ENCODE data around the gene RCOR1.
"Not testable (repeated sequence)": the region's sequence is repeated elsewhere in the genome, so short reads cannot be mapped to it uniquely, and the experiment has no call there.

The RCOR1 gene

GRCh38 chr14:102761206-102761605 lies 168.8 kb downstream of the RCOR1 start:
- H3K4me2 ChIP-seq = no peak overlapping the region
- no peak overlapping the region for H3K4me3 ChIP-seq (IDR thresholded peaks at IDR 0.05; ENCODE audit: insufficient read depth, low read depth, low read length)
- no peak for TF ChIP-seq CTCF (conservative IDR thresholded peaks at IDR 0.05; ENCODE audit: low read depth, low read length)
- H3K27me3 ChIP-seq (ENCODE audit: insufficient read depth, low read depth) = no peaks in the 10 kb centered on the region
- no peaks in the 10 kb centered on the region for H3K79me2 ChIP-seq (ENCODE audit: insufficient read depth, low read depth)
- no peaks in the 10 kb centered on the region for H3K36me3 ChIP-seq (ENCODE audit: insufficient read depth)
- no peak overlapping the region for H3K27ac ChIP-seq
- no peak overlapping the region for H3K9ac ChIP-seq
- no peak overlapping the region for H2AFZ ChIP-seq (ENCODE audit: low read depth)
- no peaks in the 10 kb centered on the region for H3K4me1 ChIP-seq (ENCODE audit: low read depth, poor library complexity, severe bottlenecking)
- no peaks in the 10 kb centered on the region for H4K20me1 ChIP-seq (ENCODE audit: insufficient read depth)

GRCh38 chr14:102764220-102764671 lies 171.8 kb downstream of the RCOR1 start:
- Histone ChIP-seq H3K79me2 (ENCODE audit: insufficient read depth, low read depth) (no peaks in the 10 kb centered on the region), H3K4me1 (ENCODE audit: low read depth, poor library complexity, severe bottlenecking) (no peaks in the 10 kb centered on the region), H3K4me2 (no peak overlapping the region), H2AFZ (ENCODE audit: low read depth) (no peak overlapping the region), H3K36me3 (ENCODE audit: insufficient read depth) (no peaks in the 10 kb centered on the region), H3K27ac (no peak overlapping the region), H3K9ac (no peak overlapping the region), H3K27me3 (ENCODE audit: insufficient read depth, low read depth) (no peaks in the 10 kb centered on the region), H4K20me1 (ENCODE audit: insufficient read depth) (no peaks in the 10 kb centered on the region), H3K4me3 (IDR thresholded peaks at IDR 0.05; ENCODE audit: insufficient read depth, low read depth, low read length) (no peak overlapping the region)
- no peak for TF ChIP-seq CTCF (conservative IDR thresholded peaks at IDR 0.05; ENCODE audit: low read depth, low read length)

- not testable (repeated sequence) for H3K79me2 ChIP-seq (ENCODE audit: insufficient read depth, low read depth); H3K27ac ChIP-seq; H3K4me1 ChIP-seq (ENCODE audit: low read depth, poor library complexity, severe bottlenecking); H3K27me3 ChIP-seq (ENCODE audit: insufficient read depth, low read depth); H4K20me1 ChIP-seq (ENCODE audit: insufficient read depth); H3K4me2 ChIP-seq; H3K36me3 ChIP-seq (ENCODE audit: insufficient read depth); H2AFZ ChIP-seq (ENCODE audit: low read depth); H3K4me3 ChIP-seq (IDR thresholded peaks at IDR 0.05; ENCODE audit: insufficient read depth, low read depth, low read length); H3K9ac ChIP-seq
Measured at GRCh38 chr14:102765770-102766169, 173.3 kb downstream of the RCOR1 start.

- Histone ChIP-seq H3K9ac (no peak overlapping the region), H2AFZ (ENCODE audit: low read depth) (no peak overlapping the region), H3K79me2 (ENCODE audit: insufficient read depth, low read depth) (no peaks in the 10 kb centered on the region), H3K27ac (no peak overlapping the region), H3K4me2 (no peak overlapping the region), H3K4me1 (ENCODE audit: low read depth, poor library complexity, severe bottlenecking) (no peaks in the 10 kb centered on the region), H3K36me3 (ENCODE audit: insufficient read depth) (no peaks in the 10 kb centered on the region), H4K20me1 (ENCODE audit: insufficient read depth) (no peaks in the 10 kb centered on the region), H3K27me3 (ENCODE audit: insufficient read depth, low read depth) (no peaks in the 10 kb centered on the region), H3K4me3 (IDR thresholded peaks at IDR 0.05; ENCODE audit: insufficient read depth, low read depth, low read length) (no peak overlapping the region)
- no peak for TF ChIP-seq CTCF (conservative IDR thresholded peaks at IDR 0.05; ENCODE audit: low read depth, low read length)
Measured at GRCh38 chr14:102768223-102769048, 176.0 kb downstream of the RCOR1 start.

GRCh38 chr14:102769049-102769327 lies 176.5 kb downstream of the RCOR1 start:
- Histone ChIP-seq H3K36me3 (ENCODE audit: insufficient read depth) (no peaks in the 10 kb centered on the region), H2AFZ (ENCODE audit: low read depth) (no peak overlapping the region), H3K4me1 (ENCODE audit: low read depth, poor library complexity, severe bottlenecking) (peaks cover 2% of the 10 kb centered on the region), H3K27ac (no peak overlapping the region), H4K20me1 (ENCODE audit: insufficient read depth) (no peaks in the 10 kb centered on the region), H3K79me2 (ENCODE audit: insufficient read depth, low read depth) (no peaks in the 10 kb centered on the region), H3K4me3 (IDR thresholded peaks at IDR 0.05; ENCODE audit: insufficient read depth, low read depth, low read length) (no peak overlapping the region), H3K9ac (no peak overlapping the region), H3K4me2 (no peak overlapping the region), H3K27me3 (ENCODE audit: insufficient read depth, low read depth) (no peaks in the 10 kb centered on the region)
- no peak for TF ChIP-seq CTCF (conservative IDR thresholded peaks at IDR 0.05; ENCODE audit: low read depth, low read length)

Measured in KMS-11 (cell line).